Right lobe of liver (tissue), 4 donors: Measurements from ENCODE around the gene CALY.

ENCODE experiments used
- CTCF ChIP-seq, 4 donors: fragments of 200-600 bp in 3 of 4; fragments of 450-650 bp in 1 of 4; IDR thresholded peaks; one replicate each; pipeline versions ENCODE4 v1.5.1 to v1.8.0; 2016 to 2022; ENCODE audit warnings: antibody characterized with exemption in 4 of 4, mild to moderate bottlenecking in 2 of 4
- POLR2A ChIP-seq: fragments of 450-650 bp; IDR thresholded peaks from one replicate; pipeline ENCODE4 v1.6.1; 2017; ENCODE audit warnings: antibody characterized with exemption, mild to moderate bottlenecking
- donor health status: DM: no; HTN: no; CAD: no.
- donor health status: DM: no; HTN: no; CAD: no.
- donor health status: DM: no; HTN: yes; CAD: no.

GRCh38 chr10:133316732-133317131 is 20.0 kb downstream of the CALY start:
- TF ChIP-seq CTCF (IDR thresholded peaks at IDR 0.05) (no peak), POLR2A (no peak)
